ENCODE data around the gene SKIDA1. TPM values are rescaled to one million over a fixed set of nuclear protein-coding genes. Genes with fewer than 3 reads are reported as not detected.
A peak's percentile ranks its signal among the peaks of the same experiment; 100 is the strongest.

Gene SKIDA1
- total RNA-seq, 1 experiment from 2014 or later = 0.34 TPM

GRCh38 chr10:21528236-21529031 lies 3.0 kb upstream of the SKIDA1 start:
- ChIA-PET RAD21 (ENCODE audit: low non-redundant PET in 1 of 2, low total read pairs in 2 of 2, uncharacterized antibody in 2 of 2, unreplicated experiment in 2 of 2) (no interaction called here), POLR2A (interaction anchor here (1.4 to 1.6 kb wide), 2 partner anchors 10 to 33 kb away, joined by 3 to 9 read pairs; no protein-coding TSS in a partner anchor), CTCF (interaction anchor here (1.3 kb wide), 1 partner anchor 32 kb away, joined by 5 read pairs; no protein-coding TSS in a partner anchor)
- Histone ChIP-seq H3K4me2 (ENCODE audit: low read length) (peak overlapping the region; percentile 88), H3K27me3 (ENCODE audit: insufficient read depth, low read length) (no peaks in the 10 kb centered on the region), H4K20me1 (ENCODE audit: insufficient read depth) (no peaks in the 10 kb centered on the region), H3K79me2 (ENCODE audit: insufficient read depth, low read length) (no peaks in the 10 kb centered on the region), H3K9ac (ENCODE audit: low read length) (peak overlapping the region; percentile 86), H3K9me3 (ENCODE audit: control insufficient read depth in 1 of 2, insufficient read depth in 1 of 2, low read depth in 1 of 2, low read length in 2 of 2) (no peaks in the 10 kb centered on the region), H2AFZ (ENCODE audit: low read depth, low read length, poor library complexity, severe bottlenecking) (peak overlapping the region; percentile 83), H3K4me1 (ENCODE audit: control insufficient read depth in 1 of 2, insufficient read depth in 2 of 2, low read length in 2 of 2) (peaks cover 25 to 74% of the 10 kb centered on the region in 2 experiments), H3K27ac (ENCODE audit: low read depth, low read length) (peak overlapping the region; percentile 91), H3K4me3 (replicated peaks in 1 of 2; ENCODE audit: low read depth in 1 of 2, low read length in 2 of 2) (peak overlapping the region; percentile 52 to 56), H3K36me3 (ENCODE audit: control insufficient read depth in 1 of 2, insufficient read depth in 2 of 2, low read length in 2 of 2) (no peaks in the 10 kb centered on the region), H3K9me2 (ENCODE audit: insufficient read depth) (no peaks in the 10 kb centered on the region)
- BruUV-seq (replicated peaks) = no TSS peak
- intact Hi-C loops (cut with micrococcal nuclease) = loop anchor here (1.0 kb wide), 1 partner anchor 255 kb away; no protein-coding TSS in a partner anchor
- ATAC-seq (no peak), DNase-seq (ENCODE audit: low read depth, low spot score) (no peak)
- TF ChIP-seq ZNF274 (IDR thresholded peaks at IDR 0.05; ENCODE audit: low read depth, low read length) (no peak), SIN3A (IDR thresholded peaks at IDR 0.05; ENCODE audit: low read depth) (peak; percentile 1; the same call in 1 of the 2 replicates), TCF7L2 (IDR thresholded peaks at IDR 0.05; ENCODE audit: borderline replicate concordance, extremely low read depth, insufficient read depth, insufficient read length) (no peak), CEBPB (IDR thresholded peaks at IDR 0.05; ENCODE audit: low read depth) (no peak)

GRCh38 chr10:21527598-21528235 lies 2.2 kb upstream of the SKIDA1 start:
- DNase-seq (ENCODE audit: low read depth, low spot score) = no peak
- no peak for TF ChIP-seq POLR2AphosphoS5 (IDR thresholded peaks at IDR 0.05; ENCODE audit: low read depth, low read length)
- TF ChIP-seq ZBTB33 (IDR thresholded peaks at IDR 0.05; ENCODE audit: extremely low read depth, insufficient replicate concordance, low read length) = no peak
- TF ChIP-seq EZH2phosphoT487 (IDR thresholded peaks at IDR 0.05; ENCODE audit: borderline replicate concordance) = no peak
- no peak for TF ChIP-seq CTCF (IDR thresholded peaks at IDR 0.05 in 2 of 3, conservative IDR thresholded peaks at IDR 0.05 in 1 of 3; ENCODE audit: borderline replicate concordance in 1 of 3, insufficient read depth in 1 of 3, low read depth in 2 of 3, low read length in 2 of 3)
- TF ChIP-seq YY1 (IDR thresholded peaks at IDR 0.05; ENCODE audit: extremely low read depth, insufficient replicate concordance, low read depth, low read length) = no peak
- no peak for TF ChIP-seq TCF7L2 (IDR thresholded peaks at IDR 0.05; ENCODE audit: borderline replicate concordance, extremely low read depth, insufficient read depth, insufficient read length)
- no peak for TF ChIP-seq SP1 (IDR thresholded peaks at IDR 0.05; ENCODE audit: low read depth)
- no peak for TF ChIP-seq CBX3 (IDR thresholded peaks at IDR 0.05; ENCODE audit: low read depth)
- TF ChIP-seq FOSL1 (IDR thresholded peaks at IDR 0.05; ENCODE audit: low read depth) = 0 out of 2 replicates have a peak, but pooled peaks have one; percentile 8

More at GRCh38 chr10:21527598-21528235, 2.2 kb upstream of the SKIDA1 start:
- peak overlapping the region; percentile 36 for H2AFZ ChIP-seq (ENCODE audit: low read depth, low read length, poor library complexity, severe bottlenecking)
- H3K27me3 ChIP-seq (ENCODE audit: insufficient read depth, low read length) = no peaks in the 10 kb centered on the region
- ChIA-PET POLR2A (interaction anchor here (1.6 kb wide), 1 partner anchor 9 kb away, joined by 9 read pairs; no protein-coding TSS in a partner anchor), CTCF (interaction anchor here (1.3 kb wide), 1 partner anchor 32 kb away, joined by 5 read pairs; no protein-coding TSS in a partner anchor), RAD21 (ENCODE audit: low non-redundant PET in 1 of 2, low total read pairs in 2 of 2, uncharacterized antibody in 2 of 2, unreplicated experiment in 2 of 2) (interaction anchor here in 1 of 2 experiments (1.2 kb wide), 1 partner anchor 249 kb away, joined by 5 read pairs; no protein-coding TSS in a partner anchor)
- BruUV-seq (replicated peaks) = no TSS peak
- H3K36me3 ChIP-seq (ENCODE audit: control insufficient read depth in 1 of 2, insufficient read depth in 2 of 2, low read length in 2 of 2) = no peaks in the 10 kb centered on the region
- no peaks in the 10 kb centered on the region for H3K9me3 ChIP-seq (ENCODE audit: control insufficient read depth in 1 of 2, insufficient read depth in 1 of 2, low read depth in 1 of 2, low read length in 2 of 2)
- H3K4me1 ChIP-seq (ENCODE audit: control insufficient read depth in 1 of 2, insufficient read depth in 2 of 2, low read length in 2 of 2) = peaks cover 22 to 72% of the 10 kb centered on the region in 2 experiments
- H3K27ac ChIP-seq (ENCODE audit: low read depth, low read length) = peak overlapping the region; percentile 91
- no peak for ATAC-seq
- H3K9me2 ChIP-seq (ENCODE audit: insufficient read depth) = no peaks in the 10 kb centered on the region
- H3K79me2 ChIP-seq (ENCODE audit: insufficient read depth, low read length) = no peaks in the 10 kb centered on the region
- H3K4me2 ChIP-seq (ENCODE audit: low read length) = peak overlapping the region; percentile 88
- H3K9ac ChIP-seq (ENCODE audit: low read length) = peak overlapping the region; percentile 86
- H4K20me1 ChIP-seq (ENCODE audit: insufficient read depth) = no peaks in the 10 kb centered on the region
- intact Hi-C loops (cut with micrococcal nuclease) = loop anchor here (1.0 to 2.0 kb wide), 2 partner anchors 31 to 254 kb away; no protein-coding TSS in a partner anchor
- H3K4me3 ChIP-seq (replicated peaks in 1 of 2; ENCODE audit: low read depth in 1 of 2, low read length in 2 of 2) = peak overlapping the region; percentile 52 to 56
